SJCRH30 (cell line): Measurements from ENCODE around the gene TYMS. TPM values are rescaled to one million over a fixed set of nuclear protein-coding genes. Genes with fewer than 3 reads are reported as not detected.

Experiments
- DNase-seq, 2 experiments: peaks; one replicate each; pipeline ENCODE4 v3.0.0-alpha.2; 2015 to 2020
- H3K27ac ChIP-seq: fragments of 250-450 bp; sonication (Bioruptor Pico); 2 replicates; pipeline ENCODE4 v1.5.1; 2020; ENCODE audit warnings: mild to moderate bottlenecking, moderate library complexity
- H3K27me3 ChIP-seq: fragments of 250-450 bp; sonication (Bioruptor Pico); 2 replicates; pipeline ENCODE4 v1.5.1; 2020; ENCODE audit warnings: mild to moderate bottlenecking, moderate library complexity
- H3K36me3 ChIP-seq: fragments of 250-450 bp; sonication (Bioruptor Pico); 2 replicates; pipeline ENCODE4 v1.5.1; 2020; ENCODE audit warnings: mild to moderate bottlenecking, moderate library complexity
- H3K4me1 ChIP-seq: fragments of 250-450 bp; sonication (Bioruptor Pico); 2 replicates; pipeline ENCODE4 v1.5.1; 2020; ENCODE audit warnings: mild to moderate bottlenecking, moderate library complexity
- H3K4me3 ChIP-seq: fragments of 250-450 bp; sonication (Bioruptor Pico); 2 replicates; pipeline ENCODE4 v1.5.1; 2020; ENCODE audit warnings: mild to moderate bottlenecking, moderate library complexity
- H3K9me3 ChIP-seq: fragments of 250-450 bp; sonication (Bioruptor Pico); replicated peaks from 2 replicates; pipeline ENCODE4 v1.5.1; 2020; ENCODE audit warnings: mild to moderate bottlenecking, moderate library complexity
- total RNA-seq: library from RNA; depleted of rRNA; stranded (reverse); fragments of >200 nt; shearing (Covaris generic); gene quantifications from 2 replicates; pipeline ENCODE4 v1.2.3, GENCODE V29; 2014

Gene TYMS
- total RNA-seq, 1 experiment from 2014 or later: 91.8 TPM

DNA sequence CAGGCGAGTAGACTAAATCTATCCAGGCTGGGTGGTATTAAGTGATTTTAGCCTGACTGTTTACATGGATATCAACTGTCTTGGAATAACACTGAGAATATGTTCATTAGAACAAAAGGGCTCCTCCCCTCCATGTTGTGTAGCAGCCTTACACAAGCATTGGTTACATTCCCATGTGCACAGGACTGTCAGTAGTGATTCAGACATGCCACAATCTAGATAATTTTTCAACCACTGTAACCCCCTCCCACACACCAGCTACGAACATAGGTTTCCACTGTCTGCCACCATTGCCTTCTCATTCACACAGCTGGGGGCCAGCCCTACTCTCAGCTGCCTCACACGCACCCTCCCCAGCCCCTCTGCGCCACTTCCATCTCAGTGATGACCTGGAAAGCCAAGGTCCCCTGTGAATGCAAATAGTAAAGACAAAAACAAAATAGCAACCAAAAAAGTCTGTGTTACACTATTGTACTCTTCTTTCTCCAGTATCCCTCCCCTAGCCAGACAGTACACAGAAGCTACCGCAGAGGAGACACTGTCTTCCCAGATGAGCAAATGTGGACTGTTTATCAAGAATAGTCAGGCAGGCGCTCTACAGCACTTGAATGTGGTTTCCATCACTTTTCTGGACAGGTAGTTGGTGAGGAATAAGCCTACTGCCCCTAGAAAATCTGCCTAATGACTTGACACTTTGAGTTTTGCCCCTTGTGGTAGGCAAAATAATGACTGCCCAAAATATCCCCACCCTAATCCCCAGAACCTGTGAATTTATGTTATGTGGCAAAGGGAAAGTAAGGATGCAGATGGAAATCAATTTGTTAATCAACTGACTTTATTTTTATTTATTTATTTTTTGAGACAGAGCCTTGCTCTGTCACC is 27.9 kb upstream of the TYMS start:
- Histone ChIP-seq H3K4me3 (no peak overlapping the region), H3K27ac (no peak overlapping the region), H3K4me1 (no peaks in the 10 kb centered on the region; the same call in 1 of the 2 replicates), H3K27me3 (no peaks in the 10 kb centered on the region), H3K36me3 (no peaks in the 10 kb centered on the region), H3K9me3 (no peaks in the 10 kb centered on the region)
- DNase-seq: no peak

DNA sequence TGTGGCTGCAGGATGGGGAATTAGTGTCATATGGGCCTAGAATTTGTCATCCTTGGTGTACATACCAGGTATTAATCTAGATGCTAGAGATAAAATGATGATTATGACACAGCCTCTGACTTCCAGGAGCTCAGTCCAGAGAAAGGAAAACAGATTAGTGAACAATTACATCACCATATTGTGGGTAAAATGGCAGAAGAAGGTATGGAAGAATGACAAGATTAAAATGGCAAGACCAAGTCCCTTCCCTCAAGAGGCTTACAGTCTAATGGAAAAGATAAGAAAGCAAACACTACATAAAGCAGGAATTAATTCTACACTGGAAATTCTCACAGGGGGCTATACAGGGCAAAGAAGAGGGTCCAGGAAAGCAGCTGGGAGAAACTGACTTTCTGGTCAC is 25.9 kb upstream of the TYMS start:
- Histone ChIP-seq H3K36me3 (no peaks in the 10 kb centered on the region), H3K4me1 (peaks cover 4% of the 10 kb centered on the region; the same call in 1 of the 2 replicates), H3K9me3 (no peaks in the 10 kb centered on the region), H3K4me3 (no peak overlapping the region), H3K27ac (no peak overlapping the region), H3K27me3 (no peaks in the 10 kb centered on the region)
- DNase-seq: no peak

GRCh38 chr18:634551-635045 is 22.9 kb upstream of the TYMS start:
- no peaks in the 10 kb centered on the region for H3K27me3 ChIP-seq
- H3K4me1 ChIP-seq: peaks cover 4% of the 10 kb centered on the region; the same call in 1 of the 2 replicates
- peak overlapping the region; percentile 65 for H3K27ac ChIP-seq
- DNase-seq: peak in 1 of 2 experiments; percentile 24
- no peaks in the 10 kb centered on the region for H3K36me3 ChIP-seq
- no peaks in the 10 kb centered on the region for H3K9me3 ChIP-seq
- H3K4me3 ChIP-seq: no peak overlapping the region

DNA sequence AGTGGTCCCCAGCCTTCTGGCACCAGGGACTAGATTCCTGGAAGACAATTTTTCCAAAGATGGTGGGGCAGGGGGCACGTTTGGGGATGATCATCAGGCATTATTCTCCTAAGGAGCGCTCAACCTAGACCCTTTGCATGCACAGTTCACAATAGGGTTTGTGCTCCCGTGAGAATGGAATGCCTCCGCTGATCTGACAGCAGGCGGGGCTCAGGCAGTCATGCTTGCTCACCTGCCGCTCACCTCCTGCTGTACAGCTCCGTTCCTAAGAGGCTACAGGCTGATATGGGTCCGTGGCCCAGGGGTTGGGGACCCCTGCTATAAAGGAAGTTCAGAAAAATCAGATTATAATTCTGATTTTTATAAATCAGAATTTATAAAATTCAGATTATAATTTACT is 22.3 kb upstream of the TYMS start:
- DNase-seq: no peak
- peak overlapping the region; percentile 65; the same call in 1 of the 2 replicates for H3K27ac ChIP-seq
- H3K9me3 ChIP-seq: no peaks in the 10 kb centered on the region
- no peaks in the 10 kb centered on the region for H3K27me3 ChIP-seq
- no peak overlapping the region for H3K4me3 ChIP-seq
- H3K36me3 ChIP-seq: no peaks in the 10 kb centered on the region
- H3K4me1 ChIP-seq: peaks cover 4% of the 10 kb centered on the region; the same call in 1 of the 2 replicates

DNA sequence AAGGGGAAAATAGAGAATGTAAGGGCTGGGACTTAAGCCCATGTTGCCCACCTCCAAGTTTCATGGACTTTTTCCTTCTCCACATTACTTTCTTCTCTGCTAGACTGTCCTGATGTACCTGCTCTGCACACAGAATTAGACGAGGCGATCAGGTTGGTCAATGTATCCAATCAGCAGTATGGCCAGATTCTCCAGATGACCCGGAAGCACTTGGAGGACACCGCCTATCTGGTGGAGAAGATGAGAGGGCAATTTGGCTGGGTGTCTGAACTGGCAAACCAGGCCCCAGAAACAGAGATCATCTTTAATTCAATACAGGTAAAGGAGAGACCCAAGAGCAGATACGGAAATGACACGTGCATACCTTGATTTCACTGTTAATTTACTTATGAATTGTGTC is 16.2 kb upstream of the TYMS start:
- DNase-seq: no peak
- no peaks in the 10 kb centered on the region for H3K36me3 ChIP-seq
- no peaks in the 10 kb centered on the region for H3K9me3 ChIP-seq
- no peak overlapping the region for H3K27ac ChIP-seq
- H3K27me3 ChIP-seq: no peaks in the 10 kb centered on the region
- H3K4me1 ChIP-seq: no peaks in the 10 kb centered on the region
- no peak overlapping the region for H3K4me3 ChIP-seq

- H3K4me3 ChIP-seq: no peak overlapping the region
- H3K36me3 ChIP-seq: no peaks in the 10 kb centered on the region
- DNase-seq: no peak
- H3K4me1 ChIP-seq: peaks cover 9% of the 10 kb centered on the region
- H3K27me3 ChIP-seq: no peaks in the 10 kb centered on the region
- H3K27ac ChIP-seq: no peak overlapping the region
- H3K9me3 ChIP-seq: no peaks in the 10 kb centered on the region
These were observed 13.0 kb upstream of the TYMS start for GRCh38 chr18:644395-645004.

DNA sequence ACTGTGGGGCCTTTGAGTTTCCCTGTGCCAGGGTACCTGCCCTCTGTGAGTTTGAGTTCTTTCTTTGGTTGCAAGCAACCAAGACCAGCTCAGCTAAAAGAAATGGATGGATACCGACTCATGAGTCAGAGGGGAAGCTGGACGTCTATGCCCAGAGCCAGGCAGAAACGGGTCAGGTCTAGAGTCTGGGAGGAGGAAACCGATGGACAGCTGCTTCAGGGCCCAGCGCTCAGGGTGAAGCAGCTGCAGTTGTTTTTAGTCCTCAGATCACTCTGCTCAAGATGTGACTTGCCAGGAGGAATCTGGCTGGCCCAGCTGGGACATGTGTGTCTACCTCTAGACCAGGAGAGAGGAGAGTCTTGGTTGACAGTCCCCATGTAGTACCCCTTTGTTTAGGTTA is 10.1 kb upstream of the TYMS start:
- Histone ChIP-seq H3K27me3 (no peaks in the 10 kb centered on the region), H3K4me3 (no peak overlapping the region), H3K36me3 (no peaks in the 10 kb centered on the region), H3K9me3 (no peaks in the 10 kb centered on the region), H3K4me1 (peaks cover 12% of the 10 kb centered on the region), H3K27ac (peak overlapping the region; percentile 38)
- peak; percentile 81 to 89 for DNase-seq

DNA sequence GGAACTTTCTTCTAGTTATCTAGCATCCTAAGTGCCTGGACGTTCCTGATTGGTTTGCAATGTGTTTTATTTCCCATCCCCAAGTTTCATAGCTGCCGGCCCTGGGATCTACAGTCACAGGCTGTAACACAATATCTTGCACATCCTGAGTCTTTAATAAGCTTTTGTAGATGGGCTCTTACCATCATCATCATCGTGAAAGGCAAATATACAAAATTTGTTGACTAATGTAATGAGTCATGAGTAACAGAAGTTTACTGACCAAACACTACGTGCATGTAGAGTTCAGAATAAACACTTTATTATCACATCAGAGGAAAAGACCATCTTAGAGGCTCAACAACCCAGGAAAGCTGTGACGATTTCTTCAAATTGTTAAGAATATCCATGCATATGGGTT is 8.1 kb upstream of the TYMS start:
- no peaks in the 10 kb centered on the region for H3K27me3 ChIP-seq
- no peak overlapping the region for H3K4me3 ChIP-seq
- no peak for DNase-seq
- no peaks in the 10 kb centered on the region for H3K9me3 ChIP-seq
- no peaks in the 10 kb centered on the region for H3K36me3 ChIP-seq
- H3K4me1 ChIP-seq: peaks cover 15% of the 10 kb centered on the region
- H3K27ac ChIP-seq: no peak overlapping the region

GRCh38 chr18:650428-650858 is 7.0 kb upstream of the TYMS start:
- Histone ChIP-seq H3K9me3 (no peaks in the 10 kb centered on the region), H3K4me1 (peaks cover 15% of the 10 kb centered on the region), H3K36me3 (no peaks in the 10 kb centered on the region), H3K27ac (no peak overlapping the region), H3K27me3 (no peaks in the 10 kb centered on the region), H3K4me3 (no peak overlapping the region)
- DNase-seq: no peak

- H3K4me3 ChIP-seq: no peak overlapping the region
- no peaks in the 10 kb centered on the region for H3K9me3 ChIP-seq
- H3K4me1 ChIP-seq: peaks cover 12% of the 10 kb centered on the region
- H3K27ac ChIP-seq: 0 out of 2 replicates have a peak overlapping the region, but pooled peaks have one; percentile 8
- no peaks in the 10 kb centered on the region for H3K36me3 ChIP-seq
- peak; percentile 26 to 53 for DNase-seq
- H3K27me3 ChIP-seq: no peaks in the 10 kb centered on the region
These were observed 5.3 kb upstream of the TYMS start for GRCh38 chr18:652131-652530.

GRCh38 chr18:653512-653911 is 3.9 kb upstream of the TYMS start:
- H3K27ac ChIP-seq: no peak overlapping the region

GRCh38 chr18:654601-655000 is 2.9 kb upstream of the TYMS start:
- Histone ChIP-seq H3K9me3 (no peaks in the 10 kb centered on the region), H3K4me1 (peaks cover 6% of the 10 kb centered on the region; the same call in 1 of the 2 replicates)

More at GRCh38 chr18:653512-653911, 3.9 kb upstream of the TYMS start:
- no peaks in the 10 kb centered on the region for H3K36me3 ChIP-seq
- H3K4me1 ChIP-seq: peaks cover 6% of the 10 kb centered on the region; the same call in 1 of the 2 replicates
- H3K9me3 ChIP-seq: no peaks in the 10 kb centered on the region
- no peak overlapping the region for H3K4me3 ChIP-seq
- no peaks in the 10 kb centered on the region for H3K27me3 ChIP-seq
- no peak for DNase-seq

GRCh38 chr18:655445-655844 is 2.0 kb upstream of the TYMS start:
- no peak for DNase-seq
- Histone ChIP-seq H3K4me3 (no peak overlapping the region), H3K4me1 (peaks cover 6% of the 10 kb centered on the region; the same call in 1 of the 2 replicates), H3K27me3 (no peaks in the 10 kb centered on the region), H3K36me3 (peaks cover 15% of the 10 kb centered on the region), H3K27ac (no peak overlapping the region), H3K9me3 (no peaks in the 10 kb centered on the region)

More at GRCh38 chr18:654601-655000, 2.9 kb upstream of the TYMS start:
- DNase-seq: no peak
- Histone ChIP-seq H3K4me3 (no peak overlapping the region), H3K27ac (no peak overlapping the region), H3K36me3 (peaks cover 7% of the 10 kb centered on the region), H3K27me3 (no peaks in the 10 kb centered on the region)

DNA sequence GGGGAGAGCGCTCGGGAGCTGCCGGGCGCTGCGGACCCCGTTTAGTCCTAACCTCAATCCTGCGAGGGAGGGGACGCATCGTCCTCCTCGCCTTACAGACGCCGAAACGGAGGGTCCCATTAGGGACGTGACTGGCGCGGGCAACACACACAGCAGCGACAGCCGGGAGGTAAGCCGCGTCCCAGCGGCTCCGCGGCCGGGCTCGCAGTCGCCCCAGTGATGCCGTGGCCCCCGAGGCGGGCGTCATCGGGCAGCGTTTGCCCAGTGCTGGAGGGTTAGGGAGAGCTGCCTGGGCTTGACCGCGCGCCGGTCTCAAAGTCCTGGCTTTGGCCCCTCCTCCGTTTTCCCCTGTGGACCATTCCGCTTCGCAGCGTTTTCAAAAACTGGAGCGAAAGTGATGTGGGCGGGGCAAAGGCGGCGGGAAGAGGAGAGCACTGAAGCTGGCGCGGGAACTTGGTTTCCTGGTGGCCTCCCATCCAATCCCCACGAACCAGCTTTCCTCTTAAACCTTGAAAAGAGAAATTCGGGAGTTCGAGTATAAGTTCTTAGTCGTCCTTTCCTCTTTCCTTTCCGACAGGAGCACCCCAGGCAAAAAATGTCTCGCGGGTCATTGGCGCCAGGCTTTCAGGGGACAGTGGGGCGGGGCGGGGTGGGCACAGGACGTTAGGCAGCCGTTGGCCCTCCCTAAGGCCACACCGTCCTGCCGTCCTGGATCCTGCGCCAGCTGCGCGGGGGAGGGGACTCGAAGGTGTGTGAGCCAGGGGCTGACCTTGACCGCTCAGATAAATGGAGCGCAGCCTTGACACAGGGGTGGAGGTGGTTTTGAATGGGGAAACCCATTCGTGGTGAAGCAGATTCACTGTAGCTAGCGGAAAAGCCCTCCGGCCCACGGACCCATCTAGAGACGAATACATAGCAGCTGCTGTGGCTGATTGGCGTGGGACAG is 821 bp downstream of the TYMS start:
- DNase-seq: peak; percentile 92 to 93
- Histone ChIP-seq H3K4me3 (peak overlapping the region; percentile 90), H3K27me3 (no peaks in the 10 kb centered on the region), H3K36me3 (peaks cover 35% of the 10 kb centered on the region), H3K4me1 (no peaks in the 10 kb centered on the region), H3K27ac (peak overlapping the region; percentile 94), H3K9me3 (no peaks in the 10 kb centered on the region)
